Erythroblast (primary cell): ENCODE data around the gene ADCY3.

ENCODE experiments used
- GATA1 ChIP-seq: IDR thresholded peaks from 2 replicates; pipeline ENCODE4 v1.6.1; 2011; ENCODE audit warnings: low read depth, mild to moderate bottlenecking, control low read depth, low read length, moderate library complexity
- POLR2A ChIP-seq: IDR thresholded peaks from 2 replicates; pipeline ENCODE4 v1.6.1; 2011; ENCODE audit warnings: mild to moderate bottlenecking, low read length

DNA sequence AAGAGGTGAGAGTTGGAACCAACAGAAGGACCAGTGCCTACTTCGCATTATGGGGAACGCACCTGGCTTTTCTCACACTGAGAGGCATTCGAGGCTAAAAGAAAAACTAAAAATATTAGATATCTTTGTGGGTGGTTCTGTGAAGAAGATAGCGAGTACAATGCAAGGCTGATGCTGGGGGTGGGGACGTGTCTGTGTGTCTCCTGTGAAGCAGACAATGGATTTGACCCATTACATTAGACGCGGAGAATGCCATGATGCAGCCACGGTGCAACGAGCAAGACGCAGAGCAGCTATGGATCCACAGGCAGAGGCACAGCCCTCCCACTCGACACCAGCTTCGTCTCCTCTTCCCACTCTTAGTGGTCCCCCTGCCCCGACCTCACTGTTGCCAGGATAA is 61.0 kb downstream of the ADCY3 start:
- no peak for TF ChIP-seq POLR2A
- TF ChIP-seq GATA1 = no peak
